Activated T-helper 1 cell treated with anti-CD3 and anti-CD28 coated beads, Interleukin-12 subunit alpha, Interleukin-12 subunit beta, Interleukin-2, Interleukin-4 antibody, amounts not matched to agents 30 ng/mL and 10 ng/mL and 1 ng/mL, durations not matched to agents 14 hours and 24 hours and 36 hours (primary cell): ENCODE data around the gene PNPT1. TPM values are rescaled to one million over a fixed set of nuclear protein-coding genes. Genes with fewer than 3 reads are reported as not detected.
"Not testable (repeated sequence)": the region's sequence is repeated elsewhere in the genome, so short reads cannot be mapped to it uniquely, and the experiment has no call there.

Experiments used
- DNase-seq: peaks from one replicate; pipeline ENCODE4 v3.0.0; 2021; ENCODE audit warnings: low spot score
- H3K27ac Mint-ChIP-seq: one replicate; pipeline ENCODE4 v1.8.0; 2021; ENCODE audit warnings: mild to moderate bottlenecking, mixed read lengths
- H3K27me3 Mint-ChIP-seq: one replicate; pipeline ENCODE4 v1.8.0; 2022; ENCODE audit warnings: mild to moderate bottlenecking, moderate library complexity, mixed read lengths; ENCODE audit not compliant: insufficient read depth
- H3K36me3 Mint-ChIP-seq: one replicate; pipeline ENCODE4 v1.8.0; 2021; ENCODE audit warnings: low read depth, mixed read lengths
- H3K4me1 Mint-ChIP-seq: one replicate; pipeline ENCODE4 v1.8.0; 2021; ENCODE audit warnings: low read depth, mixed read lengths
- H3K4me3 Mint-ChIP-seq: one replicate; pipeline ENCODE4 v1.8.0; 2021; ENCODE audit warnings: mild to moderate bottlenecking, moderate library complexity, mixed read lengths
- H3K9me3 Mint-ChIP-seq: one replicate; pipeline ENCODE4 v1.8.0; 2021; ENCODE audit warnings: mixed read lengths
- intact Hi-C: fragments of 100-400 bp; cut with micrococcal nuclease; formaldehyde crosslinking; loops from one replicate; pipeline ENCODE4 v1.15.1; 2024
- total RNA-seq: library from RNA; stranded (reverse); gene quantifications from 2 replicates; pipeline ENCODE4 v1.2.3, GENCODE V29; 2022

PNPT1 gene
- total RNA-seq, 1 donor from 2014 or later, result 65.1 TPM

- not testable (repeated sequence) for H3K27ac Mint-ChIP-seq, H3K36me3 Mint-ChIP-seq, H3K4me3 Mint-ChIP-seq, H3K9me3 Mint-ChIP-seq, H3K27me3 Mint-ChIP-seq, DNase-seq, H3K4me1 Mint-ChIP-seq
- intact Hi-C loops, result loop anchor here (5.0 kb wide), 1 partner anchor 1802 kb away; no protein-coding TSS in a partner anchor
Observed at GRCh38 chr2:55715178-55715577, 21.5 kb upstream of the PNPT1 start.

- no peaks in the 10 kb centered on the region for H3K4me1 Mint-ChIP-seq
- H3K9me3 Mint-ChIP-seq, result no peaks in the 10 kb centered on the region
- no peak overlapping the region for H3K4me3 Mint-ChIP-seq
- no peak for DNase-seq
- H3K27me3 Mint-ChIP-seq, result peaks cover 3% of the 10 kb centered on the region
- no peaks in the 10 kb centered on the region for H3K36me3 Mint-ChIP-seq
- intact Hi-C loops, result no loop called here
- H3K27ac Mint-ChIP-seq, result no peak overlapping the region
Observed at GRCh38 chr2:55712477-55713060, 18.9 kb upstream of the PNPT1 start.

- Mint-ChIP-seq H3K36me3 (no peaks in the 10 kb centered on the region), H3K4me1 (no peaks in the 10 kb centered on the region)
- intact Hi-C loops, result no loop called here
Observed at GRCh38 chr2:55710025-55710424, 16.4 kb upstream of the PNPT1 start.

GRCh38 chr2:55707751-55708150 is 14.1 kb upstream of the PNPT1 start:
- no peaks in the 10 kb centered on the region for H3K36me3 Mint-ChIP-seq
- no peak overlapping the region for H3K4me3 Mint-ChIP-seq
- peaks cover 3% of the 10 kb centered on the region for H3K27me3 Mint-ChIP-seq
- no peaks in the 10 kb centered on the region for H3K9me3 Mint-ChIP-seq
- DNase-seq, result no peak
- H3K4me1 Mint-ChIP-seq, result no peaks in the 10 kb centered on the region
- intact Hi-C loops, result no loop called here
- no peak overlapping the region for H3K27ac Mint-ChIP-seq

More at GRCh38 chr2:55710025-55710424, 16.4 kb upstream of the PNPT1 start:
- H3K27me3 Mint-ChIP-seq, result peaks cover 3% of the 10 kb centered on the region
- no peak for DNase-seq
- no peak overlapping the region for H3K4me3 Mint-ChIP-seq
- no peaks in the 10 kb centered on the region for H3K9me3 Mint-ChIP-seq
- H3K27ac Mint-ChIP-seq, result no peak overlapping the region

- DNase-seq, H3K27ac Mint-ChIP-seq, H3K4me3 Mint-ChIP-seq, intact Hi-C loops, H3K27me3 Mint-ChIP-seq, H3K9me3 Mint-ChIP-seq, H3K4me1 Mint-ChIP-seq, H3K36me3 Mint-ChIP-seq: not testable (repeated sequence)
Observed at GRCh38 chr2:55706258-55706657, 12.6 kb upstream of the PNPT1 start.

- Mint-ChIP-seq H3K4me1 (no peaks in the 10 kb centered on the region), H3K36me3 (no peaks in the 10 kb centered on the region), H3K27me3 (peaks cover 7% of the 10 kb centered on the region), H3K27ac (no peak overlapping the region), H3K9me3 (no peaks in the 10 kb centered on the region), H3K4me3 (no peak overlapping the region)
- no peak for DNase-seq
- intact Hi-C loops, result no loop called here
Observed at GRCh38 chr2:55705027-55705653, 11.5 kb upstream of the PNPT1 start.

- Mint-ChIP-seq H3K27me3 (peaks cover 10% of the 10 kb centered on the region), H3K27ac (no peak overlapping the region), H3K36me3 (no peaks in the 10 kb centered on the region), H3K4me3 (no peak overlapping the region), H3K4me1 (no peaks in the 10 kb centered on the region), H3K9me3 (no peaks in the 10 kb centered on the region)
- DNase-seq, result no peak
- intact Hi-C loops, result no loop called here
Observed at GRCh38 chr2:55703350-55703749, 9.7 kb upstream of the PNPT1 start.

GRCh38 chr2:55692740-55693139 is 904 bp downstream of the PNPT1 start:
- peak overlapping the region; percentile 98 for H3K4me3 Mint-ChIP-seq
- H3K36me3 Mint-ChIP-seq, result peaks cover 20% of the 10 kb centered on the region
- H3K27me3 Mint-ChIP-seq, DNase-seq, H3K9me3 Mint-ChIP-seq: not testable (repeated sequence)
- intact Hi-C loops, result loop anchor here (1.0 to 10.0 kb wide), 9 partner anchors 75 to 1905 kb away; partner anchors contain the start of genes ACYP2, ASB3, CCDC88A and EML6
- H3K27ac Mint-ChIP-seq, result peak overlapping the region; percentile 89
- peaks cover 43% of the 10 kb centered on the region for H3K4me1 Mint-ChIP-seq

- Mint-ChIP-seq H3K36me3 (peaks cover 25% of the 10 kb centered on the region), H3K27me3 (no peaks in the 10 kb centered on the region), H3K27ac (no peak overlapping the region), H3K9me3 (no peaks in the 10 kb centered on the region), H3K4me3 (no peak overlapping the region), H3K4me1 (no peaks in the 10 kb centered on the region)
- no peak for DNase-seq
- intact Hi-C loops, result no loop called here
Observed at GRCh38 chr2:55672630-55673029, 21.0 kb downstream of the PNPT1 start.

GRCh38 chr2:55668956-55669355 is 24.7 kb downstream of the PNPT1 start:
- no peak for DNase-seq
- no peak overlapping the region for H3K4me3 Mint-ChIP-seq
- no peaks in the 10 kb centered on the region for H3K4me1 Mint-ChIP-seq
- peaks cover 33% of the 10 kb centered on the region for H3K36me3 Mint-ChIP-seq
- no peaks in the 10 kb centered on the region for H3K27me3 Mint-ChIP-seq
- intact Hi-C loops, result no loop called here
- H3K27ac Mint-ChIP-seq, result no peak overlapping the region
- H3K9me3 Mint-ChIP-seq, result no peaks in the 10 kb centered on the region

- Mint-ChIP-seq H3K27ac (no peak overlapping the region), H3K4me3 (no peak overlapping the region), H3K4me1 (no peaks in the 10 kb centered on the region), H3K36me3 (peaks cover 36% of the 10 kb centered on the region), H3K27me3 (no peaks in the 10 kb centered on the region), H3K9me3 (no peaks in the 10 kb centered on the region)
- no peak for DNase-seq
- intact Hi-C loops, result no loop called here
Observed at GRCh38 chr2:55653255-55653654, 40.4 kb downstream of the PNPT1 start.

GRCh38 chr2:55649211-55649610 is 44.4 kb downstream of the PNPT1 start:
- H3K4me3 Mint-ChIP-seq, result no peak overlapping the region
- H3K4me1 Mint-ChIP-seq, result no peaks in the 10 kb centered on the region
- no peaks in the 10 kb centered on the region for H3K9me3 Mint-ChIP-seq
- H3K27ac Mint-ChIP-seq, result no peak overlapping the region
- H3K27me3 Mint-ChIP-seq, result no peaks in the 10 kb centered on the region
- intact Hi-C loops, result no loop called here
- DNase-seq, result no peak
- peaks cover 30% of the 10 kb centered on the region for H3K36me3 Mint-ChIP-seq

- intact Hi-C loops, result no loop called here
- Mint-ChIP-seq H3K36me3 (peaks cover 21% of the 10 kb centered on the region), H3K4me3 (no peak overlapping the region), H3K9me3 (no peaks in the 10 kb centered on the region), H3K27me3 (no peaks in the 10 kb centered on the region), H3K4me1 (no peaks in the 10 kb centered on the region), H3K27ac (no peak overlapping the region)
- DNase-seq, result no peak
Observed at GRCh38 chr2:55636831-55637230, 56.8 kb downstream of the PNPT1 start.
